ENCODE data around the gene ADGB.

- TF ChIP-seq CTCF (IDR thresholded peaks at IDR 0.05): no peak
- no peak for TF ChIP-seq ZFX (IDR thresholded peaks at IDR 0.05; ENCODE audit: borderline replicate concordance)
Observed at GRCh38 chr6:146787876-146788508, 189.2 kb downstream of the ADGB start.
